Activated CD8-positive, alpha-beta memory T cell treated with anti-CD3 and anti-CD28 coated beads for 24 hours (primary cell): ENCODE data around the gene VPS13C.
"Not testable (repeated sequence)": the region's sequence is repeated elsewhere in the genome, so short reads cannot be mapped to it uniquely, and the experiment has no call there.

Experiments
- DNase-seq: peaks from one replicate; pipeline ENCODE4 v3.0.0-alpha.2; 2020

The VPS13C gene

GRCh38 chr15:62027263-62027565 lies 33.0 kb downstream of the VPS13C start:
- no peak for DNase-seq

DNA sequence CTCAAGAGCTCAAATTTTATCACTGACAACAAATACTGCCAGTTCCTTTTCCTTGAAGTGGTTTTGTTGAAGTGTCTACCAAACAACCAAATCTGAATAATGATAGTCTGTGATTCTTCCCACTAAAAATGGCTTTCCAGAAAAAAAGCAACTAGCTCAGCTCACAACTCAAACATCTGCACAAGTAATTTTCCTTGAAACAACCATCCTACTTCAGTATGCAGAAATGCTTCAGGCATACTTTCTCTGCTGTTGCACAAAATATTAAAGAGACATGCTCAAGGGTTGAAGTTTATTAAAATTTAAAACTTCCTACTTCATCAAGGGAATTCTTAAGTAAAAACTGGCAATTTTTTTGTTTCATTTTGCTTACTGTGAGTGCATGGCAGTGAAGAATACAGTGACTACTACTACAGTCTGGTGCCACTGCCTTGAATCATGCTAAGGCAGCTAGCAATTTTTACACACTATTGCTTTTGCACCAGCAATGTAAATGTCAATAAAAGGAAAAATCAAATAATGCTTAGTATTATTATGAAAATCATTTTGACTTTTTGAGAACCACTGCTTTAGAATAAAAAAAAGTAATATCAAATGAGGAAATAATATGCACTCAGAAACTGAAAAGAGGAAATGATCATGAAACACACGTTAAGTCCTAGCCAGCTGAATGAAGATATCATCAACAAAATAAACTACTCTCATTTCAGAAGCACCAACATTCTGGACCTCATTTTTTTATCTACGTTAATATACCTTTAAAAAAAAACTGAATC lies 33.6 kb downstream of the VPS13C start:
- DNase-seq: no peak

- DNase-seq: no peak
Measured at GRCh38 chr15:62021991-62022600, 38.2 kb downstream of the VPS13C start.

DNA sequence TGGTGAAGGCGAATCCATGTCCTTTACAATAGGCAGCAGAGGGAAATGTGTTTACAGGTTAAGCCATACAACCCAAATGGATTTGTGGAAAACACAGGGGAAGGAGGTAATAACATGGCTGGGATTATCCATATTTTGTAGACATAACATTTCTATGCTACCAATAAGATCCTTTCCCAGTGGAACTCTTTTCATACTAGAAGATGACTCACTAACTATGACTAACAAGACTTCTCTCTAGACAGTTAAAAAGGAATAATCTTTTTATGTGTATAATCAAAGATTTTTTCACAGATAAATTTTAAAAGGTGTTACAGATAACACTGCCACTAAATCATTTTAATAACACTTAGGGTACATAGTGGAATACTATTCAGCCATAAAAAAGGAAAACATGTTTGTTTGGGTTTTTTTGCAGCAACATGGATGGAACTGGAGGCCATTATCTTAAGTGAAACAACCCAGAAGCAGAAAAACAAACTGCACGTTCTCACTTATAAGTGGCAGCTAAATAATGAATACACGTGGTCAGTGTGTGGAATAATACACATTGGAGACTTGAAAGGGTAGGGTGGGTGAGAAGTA lies 39.6 kb downstream of the VPS13C start:
- no peak for DNase-seq

DNA sequence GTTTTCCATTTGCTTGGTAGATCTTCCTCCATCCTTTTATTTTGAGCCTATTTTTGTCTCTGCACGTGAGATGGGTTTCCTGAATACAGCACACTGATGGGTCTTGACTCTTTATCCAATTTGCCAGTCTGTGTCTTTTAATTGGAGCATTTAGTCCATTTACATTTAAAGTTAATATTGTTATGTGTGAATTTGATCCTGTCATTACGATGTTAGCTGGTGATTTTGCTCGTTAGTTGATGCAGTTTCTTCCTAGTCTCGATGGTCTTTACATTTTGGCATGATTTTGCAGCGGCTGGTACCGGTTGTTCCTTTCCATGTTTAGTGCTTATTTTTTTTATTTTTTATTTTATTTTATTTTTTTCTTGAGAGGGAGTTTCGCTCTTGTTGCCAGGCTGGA lies 54.9 kb downstream of the VPS13C start:
- DNase-seq: not testable (repeated sequence)

GRCh38 chr15:61997786-61998185 lies 62.5 kb downstream of the VPS13C start:
- no peak for DNase-seq

GRCh38 chr15:61996056-61996635 lies 64.1 kb downstream of the VPS13C start:
- DNase-seq: no peak

DNA sequence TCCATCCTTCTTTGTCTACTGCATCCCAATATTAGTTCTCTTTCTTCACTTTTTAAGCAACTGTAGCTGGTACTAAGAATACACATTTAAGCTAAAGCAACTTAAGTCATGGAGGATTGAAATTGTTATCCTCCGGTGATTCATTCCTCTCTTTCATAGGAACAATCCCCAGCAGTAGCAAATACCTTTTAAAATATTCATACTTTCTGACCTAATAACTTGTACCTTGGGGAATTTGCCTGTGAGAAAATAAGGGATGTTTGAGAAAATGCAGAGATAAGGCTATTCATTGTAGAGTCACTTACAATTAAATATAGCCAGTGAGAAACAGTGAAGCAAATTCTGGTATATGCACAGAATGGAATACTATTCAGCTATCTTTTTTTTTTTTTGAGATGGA lies 66.0 kb downstream of the VPS13C start:
- no peak for DNase-seq

GRCh38 chr15:61992518-61992917 lies 67.7 kb downstream of the VPS13C start:
- no peak for DNase-seq

DNA sequence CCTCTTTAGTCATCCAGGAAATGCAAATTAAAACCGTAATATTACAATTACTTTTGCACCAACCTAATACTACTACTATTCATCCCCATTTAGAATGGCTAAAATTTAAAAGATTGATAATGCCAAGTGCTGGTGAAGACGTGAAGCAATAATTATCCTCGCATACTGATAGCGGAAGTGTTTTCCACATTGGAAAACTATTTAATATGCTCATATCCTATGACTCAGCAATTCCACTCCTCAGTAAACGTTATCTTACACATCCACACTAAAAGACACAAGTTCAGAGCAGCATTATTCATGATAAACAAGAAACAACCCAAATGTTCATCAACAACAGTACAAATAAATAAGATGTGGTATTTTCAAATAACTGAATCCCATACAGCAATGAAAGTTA lies 70.6 kb downstream of the VPS13C start:
- DNase-seq: no peak

- DNase-seq: no peak
Measured at GRCh38 chr15:61987824-61988223, 72.4 kb downstream of the VPS13C start.

DNA sequence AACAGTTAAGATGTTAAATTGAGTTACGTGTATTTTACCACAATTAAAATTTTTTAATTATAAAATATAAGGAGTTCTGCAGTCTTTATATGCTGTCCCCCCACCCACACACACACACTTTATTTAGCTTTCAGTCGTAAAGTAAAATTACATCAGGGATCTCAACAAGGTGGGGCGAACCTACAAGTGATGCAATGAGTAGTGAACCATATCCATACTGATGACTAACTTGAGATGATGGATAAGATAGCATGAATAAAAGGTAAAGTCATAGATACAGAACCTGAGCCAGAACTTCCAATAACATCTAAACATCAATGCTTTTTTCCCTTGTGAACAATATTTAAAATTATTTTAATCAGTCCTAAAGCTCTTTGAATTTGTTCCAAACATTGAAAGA lies 77.2 kb downstream of the VPS13C start:
- no peak for DNase-seq

DNA sequence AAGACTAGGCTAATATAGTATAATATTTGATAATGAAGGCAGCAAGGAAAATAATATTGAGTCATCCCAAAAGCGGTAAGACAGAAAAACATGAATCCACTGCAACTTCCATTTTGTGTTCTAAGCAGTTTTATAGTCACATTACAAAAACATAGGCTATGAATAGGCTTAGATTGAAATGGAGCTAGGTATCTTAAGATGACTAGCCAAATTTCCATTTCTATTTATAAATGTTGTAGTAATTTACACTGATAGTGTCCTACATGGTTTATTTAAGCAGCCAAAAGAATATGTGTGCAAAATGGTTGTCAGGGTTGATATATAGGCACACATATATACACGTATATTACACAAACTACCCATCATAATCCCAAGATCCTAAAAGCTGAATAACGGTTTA lies 82.0 kb downstream of the VPS13C start:
- DNase-seq: no peak

- DNase-seq: no peak
Measured at GRCh38 chr15:61974759-61975158, 85.5 kb downstream of the VPS13C start.

- no peak for DNase-seq
Measured at GRCh38 chr15:61974118-61974517, 86.1 kb downstream of the VPS13C start.

DNA sequence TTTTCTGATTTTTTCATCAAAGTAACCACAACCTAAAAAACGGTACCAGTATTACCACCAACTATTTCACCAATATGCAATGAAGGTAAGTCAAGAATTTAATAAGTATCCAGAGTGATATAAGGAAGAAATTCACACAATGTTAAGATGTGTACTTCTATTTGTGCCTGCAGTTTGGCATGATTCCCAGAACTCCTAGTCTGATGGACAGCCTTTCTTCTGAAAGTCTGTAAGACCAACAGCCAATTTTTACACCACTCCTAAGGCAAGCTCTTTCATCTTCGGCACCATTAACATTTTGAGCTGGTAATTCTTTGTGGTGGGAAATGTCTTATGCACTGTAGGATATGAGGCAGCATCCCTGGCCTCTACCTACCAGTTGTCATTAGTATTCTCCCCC lies 108.3 kb downstream of the VPS13C start:
- DNase-seq: no peak

GRCh38 chr15:61946778-61947177 lies 113.5 kb downstream of the VPS13C start:
- no peak for DNase-seq

DNA sequence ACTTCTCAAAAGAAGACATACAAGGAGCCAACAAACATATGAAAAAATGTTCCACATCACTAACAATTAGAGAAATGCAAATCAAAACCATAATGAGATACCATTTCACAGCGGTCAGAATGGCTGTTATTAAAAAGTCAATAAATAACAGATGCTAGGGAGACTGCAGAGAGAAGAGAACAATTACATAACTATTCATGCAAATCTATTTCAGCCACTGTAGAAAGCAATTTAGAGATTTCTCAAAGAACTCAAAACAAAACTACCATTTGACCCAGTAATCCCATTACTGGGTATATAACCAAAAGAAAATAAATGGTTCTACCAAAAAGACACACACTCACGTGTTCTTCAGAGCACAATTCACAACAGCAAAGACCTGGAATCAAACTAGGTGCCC lies 116.3 kb downstream of the VPS13C start:
- no peak for DNase-seq

DNA sequence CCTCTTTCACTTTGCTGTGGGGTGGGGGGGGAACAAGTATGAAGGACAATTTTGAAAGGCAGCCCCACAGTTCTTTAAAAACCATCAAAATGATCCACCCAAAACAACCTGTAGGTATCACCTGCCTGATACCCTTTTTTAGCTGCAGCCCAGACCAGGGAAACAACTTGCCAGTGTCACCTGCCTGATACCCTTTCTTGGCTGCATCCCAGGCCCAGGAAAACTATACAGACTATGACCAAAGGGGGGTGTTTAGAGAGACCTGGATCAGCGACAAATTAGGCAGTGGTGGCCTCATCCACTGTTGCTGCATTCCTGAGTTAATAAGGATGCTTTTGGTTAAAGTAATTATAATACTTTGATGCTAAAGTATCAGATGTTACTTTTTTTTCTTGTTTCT lies 122.0 kb downstream of the VPS13C start:
- no peak for DNase-seq

GRCh38 chr15:61936528-61937195 lies 123.6 kb downstream of the VPS13C start:
- no peak for DNase-seq

GRCh38 chr15:61935493-61935892 lies 124.8 kb downstream of the VPS13C start:
- DNase-seq: no peak

DNA sequence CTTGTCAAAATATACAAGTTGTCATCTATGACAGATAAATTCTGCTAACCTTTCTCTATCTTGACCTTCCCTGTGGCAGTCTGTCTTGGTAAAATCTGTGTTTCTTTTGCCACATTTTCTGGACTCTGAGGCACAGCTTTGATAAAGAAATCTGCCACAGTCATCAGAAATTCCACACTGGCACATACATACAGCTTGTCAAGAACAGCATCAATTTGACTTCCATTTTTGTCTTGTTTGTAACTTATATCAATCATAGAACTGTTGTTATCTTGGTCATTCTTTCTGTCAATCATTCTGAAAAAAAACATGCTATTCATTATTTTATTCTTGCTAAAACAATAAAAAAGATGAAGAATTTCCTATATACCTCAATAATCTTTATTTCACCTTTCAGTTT lies 130.8 kb downstream of the VPS13C start:
- DNase-seq: no peak

GRCh38 chr15:61923173-61923572 lies 137.1 kb downstream of the VPS13C start:
- DNase-seq: no peak

- no peak for DNase-seq
Measured at GRCh38 chr15:61921093-61921492, 139.2 kb downstream of the VPS13C start.
